ENCODE measurements around the gene DSCAM.

DNA sequence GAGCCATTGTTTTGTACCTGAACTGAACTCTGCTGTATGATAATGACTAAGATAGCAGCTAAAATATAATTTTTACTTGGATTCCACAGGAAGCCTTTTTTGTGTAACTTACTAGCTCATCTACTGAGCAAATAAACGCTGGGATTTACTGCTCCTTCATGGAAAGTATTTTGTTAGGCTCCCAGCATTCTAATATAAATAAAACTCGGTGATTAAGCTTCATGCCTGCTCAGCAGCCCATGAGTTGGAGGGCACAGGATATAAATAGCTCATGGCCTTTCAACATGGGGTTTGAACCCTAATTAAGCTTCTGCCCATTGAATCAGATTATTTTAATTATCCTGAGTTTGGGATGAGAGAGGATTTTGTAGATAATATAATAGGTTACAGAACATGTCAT, 799.7 kb downstream of the DSCAM start:
- TF ChIP-seq, protein P1, sequence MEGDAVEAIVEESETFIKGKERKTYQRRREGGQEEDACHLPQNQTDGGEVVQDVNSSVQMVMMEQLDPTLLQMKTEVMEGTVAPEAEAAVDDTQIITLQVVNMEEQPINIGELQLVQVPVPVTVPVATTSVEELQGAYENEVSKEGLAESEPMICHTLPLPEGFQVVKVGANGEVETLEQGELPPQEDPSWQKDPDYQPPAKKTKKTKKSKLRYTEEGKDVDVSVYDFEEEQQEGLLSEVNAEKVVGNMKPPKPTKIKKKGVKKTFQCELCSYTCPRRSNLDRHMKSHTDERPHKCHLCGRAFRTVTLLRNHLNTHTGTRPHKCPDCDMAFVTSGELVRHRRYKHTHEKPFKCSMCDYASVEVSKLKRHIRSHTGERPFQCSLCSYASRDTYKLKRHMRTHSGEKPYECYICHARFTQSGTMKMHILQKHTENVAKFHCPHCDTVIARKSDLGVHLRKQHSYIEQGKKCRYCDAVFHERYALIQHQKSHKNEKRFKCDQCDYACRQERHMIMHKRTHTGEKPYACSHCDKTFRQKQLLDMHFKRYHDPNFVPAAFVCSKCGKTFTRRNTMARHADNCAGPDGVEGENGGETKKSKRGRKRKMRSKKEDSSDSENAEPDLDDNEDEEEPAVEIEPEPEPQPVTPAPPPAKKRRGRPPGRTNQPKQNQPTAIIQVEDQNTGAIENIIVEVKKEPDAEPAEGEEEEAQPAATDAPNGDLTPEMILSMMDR (IDR thresholded peaks at IDR 0.05; ENCODE audit: insufficient read depth, low read length), result no peak
- TF ChIP-seq POLR2AphosphoS5 (IDR thresholded peaks at IDR 0.05; ENCODE audit: low read depth) (no peak), GABPA (IDR thresholded peaks at IDR 0.05; ENCODE audit: low read depth) (no peak)
- TF ChIP-seq, protein P2, sequence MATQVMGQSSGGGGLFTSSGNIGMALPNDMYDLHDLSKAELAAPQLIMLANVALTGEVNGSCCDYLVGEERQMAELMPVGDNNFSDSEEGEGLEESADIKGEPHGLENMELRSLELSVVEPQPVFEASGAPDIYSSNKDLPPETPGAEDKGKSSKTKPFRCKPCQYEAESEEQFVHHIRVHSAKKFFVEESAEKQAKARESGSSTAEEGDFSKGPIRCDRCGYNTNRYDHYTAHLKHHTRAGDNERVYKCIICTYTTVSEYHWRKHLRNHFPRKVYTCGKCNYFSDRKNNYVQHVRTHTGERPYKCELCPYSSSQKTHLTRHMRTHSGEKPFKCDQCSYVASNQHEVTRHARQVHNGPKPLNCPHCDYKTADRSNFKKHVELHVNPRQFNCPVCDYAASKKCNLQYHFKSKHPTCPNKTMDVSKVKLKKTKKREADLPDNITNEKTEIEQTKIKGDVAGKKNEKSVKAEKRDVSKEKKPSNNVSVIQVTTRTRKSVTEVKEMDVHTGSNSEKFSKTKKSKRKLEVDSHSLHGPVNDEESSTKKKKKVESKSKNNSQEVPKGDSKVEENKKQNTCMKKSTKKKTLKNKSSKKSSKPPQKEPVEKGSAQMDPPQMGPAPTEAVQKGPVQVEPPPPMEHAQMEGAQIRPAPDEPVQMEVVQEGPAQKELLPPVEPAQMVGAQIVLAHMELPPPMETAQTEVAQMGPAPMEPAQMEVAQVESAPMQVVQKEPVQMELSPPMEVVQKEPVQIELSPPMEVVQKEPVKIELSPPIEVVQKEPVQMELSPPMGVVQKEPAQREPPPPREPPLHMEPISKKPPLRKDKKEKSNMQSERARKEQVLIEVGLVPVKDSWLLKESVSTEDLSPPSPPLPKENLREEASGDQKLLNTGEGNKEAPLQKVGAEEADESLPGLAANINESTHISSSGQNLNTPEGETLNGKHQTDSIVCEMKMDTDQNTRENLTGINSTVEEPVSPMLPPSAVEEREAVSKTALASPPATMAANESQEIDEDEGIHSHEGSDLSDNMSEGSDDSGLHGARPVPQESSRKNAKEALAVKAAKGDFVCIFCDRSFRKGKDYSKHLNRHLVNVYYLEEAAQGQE (IDR thresholded peaks at IDR 0.05; ENCODE audit: insufficient replicate concordance, low read depth), result no peak
